Measurements from ENCODE around the gene SLC39A11. TPM values are rescaled to one million over a fixed set of nuclear protein-coding genes. Genes with fewer than 3 reads are reported as not detected.

Gene SLC39A11
- total RNA-seq, 1 experiment from 2014 or later = 18.9 TPM

- Mint-ChIP-seq H3K36me3 (peaks cover 3% of the 10 kb centered on the region; the same call in 1 of the 2 replicates), H3K9me3 (peaks cover 6% of the 10 kb centered on the region), H3K27ac (no peak overlapping the region), H3K4me3 (no peak overlapping the region), H3K27me3 (ENCODE audit: low read depth) (no peaks in the 10 kb centered on the region), H3K4me1 (peaks cover 3% of the 10 kb centered on the region; the same call in 1 of the 2 replicates)
- DNase-seq (ENCODE audit: low spot score) (no peak), ATAC-seq (no peak)
- CTCF ChIA-PET = interaction anchor here (0.7 kb wide), 1 partner anchor 131 kb away, joined by 3 read pairs; no protein-coding TSS in a partner anchor
- POLR2A ChIA-PET = no interaction called here
- TF ChIP-seq NFE2L1 (CRISPR knock-in tag; IDR thresholded peaks at IDR 0.05) = no peak
- no peak for TF ChIP-seq PRRX2 (CRISPR knock-in tag; IDR thresholded peaks at IDR 0.05)
- no peak for TF ChIP-seq TCF7 (CRISPR knock-in tag; IDR thresholded peaks at IDR 0.05; ENCODE audit: low read depth)
- no peak for TF ChIP-seq GRHL2 (CRISPR knock-in tag; IDR thresholded peaks at IDR 0.05; ENCODE audit: insufficient replicate concordance, severe bottlenecking)
- no peak for TF ChIP-seq ZNF219 (CRISPR knock-in tag; IDR thresholded peaks at IDR 0.05; ENCODE audit: borderline replicate concordance)
- TF ChIP-seq ZMAT4 (CRISPR knock-in tag; IDR thresholded peaks at IDR 0.05) = no peak
Measured at GRCh38 chr17:73025041-73025560, 67.4 kb downstream of the SLC39A11 start.

- ChIA-PET POLR2A (no interaction called here), CTCF (no interaction called here)
- TF ChIP-seq ERG (CRISPR knock-in tag; IDR thresholded peaks at IDR 0.05) (no peak), TP53 (CRISPR knock-in tag; IDR thresholded peaks at IDR 0.05) (no peak), NR2C2 (CRISPR knock-in tag; IDR thresholded peaks at IDR 0.05) (no peak), MAX (CRISPR knock-in tag; IDR thresholded peaks at IDR 0.05) (no peak), E2F1 (CRISPR knock-in tag; IDR thresholded peaks at IDR 0.05) (no peak), MYBL2 (CRISPR knock-in tag; IDR thresholded peaks at IDR 0.05) (no peak), TCF7 (CRISPR knock-in tag; IDR thresholded peaks at IDR 0.05; ENCODE audit: low read depth) (no peak), ZBTB43 (CRISPR knock-in tag; IDR thresholded peaks at IDR 0.05) (no peak), CTCF (IDR thresholded peaks at IDR 0.05) (no peak), HMGA2 (CRISPR knock-in tag; IDR thresholded peaks at IDR 0.05) (no peak), E2F4 (CRISPR knock-in tag; IDR thresholded peaks at IDR 0.05; ENCODE audit: borderline replicate concordance, low read depth) (no peak), E2F5 (CRISPR knock-in tag; IDR thresholded peaks at IDR 0.05) (no peak), IRF1 (CRISPR knock-in tag; IDR thresholded peaks at IDR 0.05) (no peak), CBFB (CRISPR knock-in tag; IDR thresholded peaks at IDR 0.05; ENCODE audit: low read depth) (no peak), JUN (CRISPR knock-in tag; IDR thresholded peaks at IDR 0.05) (no peak), SMAD3 (CRISPR knock-in tag; IDR thresholded peaks at IDR 0.05; ENCODE audit: borderline replicate concordance) (no peak), CREM (CRISPR knock-in tag; IDR thresholded peaks at IDR 0.05) (no peak), PRRX2 (CRISPR knock-in tag; IDR thresholded peaks at IDR 0.05) (no peak), GRHL2 (CRISPR knock-in tag; IDR thresholded peaks at IDR 0.05; ENCODE audit: insufficient replicate concordance, severe bottlenecking) (no peak), ZNF512 (CRISPR knock-in tag; IDR thresholded peaks at IDR 0.05; ENCODE audit: borderline replicate concordance) (no peak)
- Mint-ChIP-seq H3K27me3 (ENCODE audit: low read depth) (no peaks in the 10 kb centered on the region), H3K9me3 (peaks cover 19% of the 10 kb centered on the region), H3K4me1 (peaks cover 3% of the 10 kb centered on the region; the same call in 1 of the 2 replicates), H3K36me3 (peaks cover 3% of the 10 kb centered on the region; the same call in 1 of the 2 replicates), H3K4me3 (no peak overlapping the region), H3K27ac (no peak overlapping the region)
- ATAC-seq = no peak
- DNase-seq (ENCODE audit: low spot score) = no peak
Measured at GRCh38 chr17:73023759-73024158, 68.7 kb downstream of the SLC39A11 start.
